Vagina (tissue), 2 donors: ENCODE measurements around the gene EIF3D. TPM values are rescaled to one million over a fixed set of nuclear protein-coding genes. Genes with fewer than 3 reads are reported as not detected.

Experiments used
- DNase-seq, 2 donors: peaks; one replicate each; pipeline ENCODE4 v3.0.0-alpha.2; 2017; ENCODE audit errors: extremely low spot score in 2 of 2
- H3K27ac ChIP-seq: fragments of 200-600 bp; sonication (generic); one replicate; pipeline ENCODE4 v1.5.1; 2019
- H3K27me3 ChIP-seq: fragments of 200-600 bp; sonication (generic); one replicate; pipeline ENCODE4 v1.5.1; 2019
- H3K36me3 ChIP-seq, 2 donors: fragments of 200-600 bp; sonication (generic); one replicate each; pipeline ENCODE4 v1.5.1; 2017 to 2019
- H3K4me1 ChIP-seq: fragments of 200-600 bp; sonication (generic); one replicate; pipeline ENCODE4 v1.5.1; 2019
- H3K4me3 ChIP-seq, 2 donors: fragments of 200-600 bp; sonication (generic); 1 replicate in 1 of 2; 2 replicates in 1 of 2; pipeline ENCODE4 v1.5.1; 2016 to 2019
- H3K9me3 ChIP-seq: fragments of 200-600 bp; sonication (generic); one replicate; pipeline ENCODE4 v1.5.1; 2019
- CTCF ChIP-seq, 3 experiments: fragments of 450-650 bp in 2 of 3; fragments of 200-600 bp in 1 of 3; sonication (generic) in 1 of 3; IDR thresholded peaks; one replicate each; pipeline ENCODE4 v1.5.1; 2017 to 2019; ENCODE audit warnings: antibody characterized with exemption in 3 of 3, mild to moderate bottlenecking in 2 of 3, moderate library complexity in 2 of 3
- POLR2A ChIP-seq, 2 donors: fragments of 450-650 bp; IDR thresholded peaks; one replicate each; pipeline ENCODE4 v1.6.1; 2017; ENCODE audit warnings: antibody characterized with exemption in 2 of 2, mild to moderate bottlenecking in 2 of 2, moderate library complexity in 2 of 2
- POLR2AphosphoS5 ChIP-seq, 2 donors: sonication (generic); formaldehyde crosslinking; IDR thresholded peaks; one replicate each; pipeline ENCODE4 v1.9.0; 2017; ENCODE audit warnings: antibody characterized with exemption in 2 of 2, mild to moderate bottlenecking in 2 of 2, low read depth in 1 of 2; ENCODE audit not compliant: insufficient read depth in 1 of 2
- intact Hi-C: fragments of 100-400 bp; cut with DNase I; formaldehyde crosslinking; loops from one replicate; pipeline ENCODE4 v1.15.1; 2023
- total RNA-seq: library from RNA; depleted of rRNA; stranded (reverse); fragments of >200 nt; gene quantifications from one replicate; pipeline ENCODE4 v1.2.3, GENCODE V29; 2016

Gene EIF3D
- total RNA-seq, 1 donor from 2014 or later: 266 TPM

- no peak for DNase-seq
- Histone ChIP-seq H3K9me3 (no peaks in the 10 kb centered on the region), H3K4me3 (no peak overlapping the region), H3K4me1 (no peaks in the 10 kb centered on the region), H3K27ac (no peak overlapping the region), H3K36me3 (no peaks in the 10 kb centered on the region), H3K27me3 (no peaks in the 10 kb centered on the region)
- TF ChIP-seq CTCF (IDR thresholded peaks at IDR 0.05): no peak
- no peak for TF ChIP-seq POLR2AphosphoS5 (IDR thresholded peaks at IDR 0.05; ENCODE audit: insufficient read depth in 1 of 2, low read depth in 1 of 2)
- TF ChIP-seq POLR2A (IDR thresholded peaks at IDR 0.05): no peak
- intact Hi-C loops: no loop called here
Measured at GRCh38 chr22:36565159-36565507, 36.2 kb upstream of the EIF3D start.

- no peak for DNase-seq
- intact Hi-C loops: no loop called here
- Histone ChIP-seq H3K27ac (no peak overlapping the region), H3K36me3 (no peaks in the 10 kb centered on the region), H3K4me1 (no peaks in the 10 kb centered on the region), H3K9me3 (no peaks in the 10 kb centered on the region), H3K4me3 (no peak overlapping the region), H3K27me3 (no peaks in the 10 kb centered on the region)
- no peak for TF ChIP-seq POLR2A (IDR thresholded peaks at IDR 0.05)
- no peak for TF ChIP-seq CTCF (IDR thresholded peaks at IDR 0.05)
- no peak for TF ChIP-seq POLR2AphosphoS5 (IDR thresholded peaks at IDR 0.05; ENCODE audit: insufficient read depth in 1 of 2, low read depth in 1 of 2)
Measured at GRCh38 chr22:36564422-36565158, 35.6 kb upstream of the EIF3D start.

DNA sequence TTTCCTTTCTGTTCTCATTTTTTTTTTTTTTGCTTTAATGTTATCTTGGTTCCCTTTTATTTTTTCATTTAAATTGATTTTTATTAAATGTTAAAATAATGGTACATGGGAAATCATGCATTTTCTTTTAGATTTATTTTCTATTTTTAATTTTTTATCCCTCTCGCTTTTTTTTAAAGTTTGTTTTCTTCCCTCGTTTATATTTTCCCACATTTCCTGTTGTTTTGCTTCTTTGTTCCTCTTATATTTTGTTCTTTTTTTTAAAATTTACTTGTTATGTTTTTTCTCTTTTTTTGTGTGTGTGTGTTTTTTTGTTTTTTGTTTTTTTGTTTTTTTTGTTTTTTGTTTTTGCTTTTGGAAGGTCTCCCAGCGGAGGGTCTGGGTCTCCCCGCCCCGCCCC, 34.9 kb upstream of the EIF3D start:
- Histone ChIP-seq H3K27me3 (no peaks in the 10 kb centered on the region), H3K36me3 (no peaks in the 10 kb centered on the region), H3K9me3 (no peaks in the 10 kb centered on the region), H3K27ac (no peak overlapping the region), H3K4me1 (no peaks in the 10 kb centered on the region), H3K4me3 (no peak overlapping the region)
- DNase-seq: no peak
- TF ChIP-seq POLR2A (IDR thresholded peaks at IDR 0.05) (no peak), CTCF (IDR thresholded peaks at IDR 0.05) (no peak), POLR2AphosphoS5 (IDR thresholded peaks at IDR 0.05; ENCODE audit: insufficient read depth in 1 of 2, low read depth in 1 of 2) (no peak)
- intact Hi-C loops: no loop called here

GRCh38 chr22:36563444-36563843, 34.5 kb upstream of the EIF3D start:
- H3K27ac ChIP-seq: no peak overlapping the region
- no peaks in the 10 kb centered on the region for H3K27me3 ChIP-seq
- no peak for DNase-seq
- TF ChIP-seq POLR2A (IDR thresholded peaks at IDR 0.05) (no peak), POLR2AphosphoS5 (IDR thresholded peaks at IDR 0.05; ENCODE audit: insufficient read depth in 1 of 2, low read depth in 1 of 2) (no peak), CTCF (IDR thresholded peaks at IDR 0.05) (no peak)
- intact Hi-C loops: no loop called here
- no peaks in the 10 kb centered on the region for H3K9me3 ChIP-seq
- H3K4me3 ChIP-seq: no peak overlapping the region
- no peaks in the 10 kb centered on the region for H3K4me1 ChIP-seq
- no peaks in the 10 kb centered on the region for H3K36me3 ChIP-seq

- Histone ChIP-seq H3K36me3 (no peaks in the 10 kb centered on the region), H3K4me3 (no peak overlapping the region), H3K27me3 (no peaks in the 10 kb centered on the region), H3K4me1 (no peaks in the 10 kb centered on the region), H3K27ac (no peak overlapping the region), H3K9me3 (no peaks in the 10 kb centered on the region)
- TF ChIP-seq POLR2AphosphoS5 (IDR thresholded peaks at IDR 0.05; ENCODE audit: insufficient read depth in 1 of 2, low read depth in 1 of 2) (no peak), CTCF (IDR thresholded peaks at IDR 0.05) (no peak), POLR2A (IDR thresholded peaks at IDR 0.05) (no peak)
- intact Hi-C loops: no loop called here
- DNase-seq: no peak
Measured at GRCh38 chr22:36563001-36563400, 34.0 kb upstream of the EIF3D start.
